Activated CD8-positive, alpha-beta memory T cell treated with anti-CD3 and anti-CD28 coated beads, Interleukin-2, amount 10 ng/mL, durations not matched to agents 7 days and 5 days (primary cell): Measurements from ENCODE around the gene RFTN2. TPM values are rescaled to one million over a fixed set of nuclear protein-coding genes. Genes with fewer than 3 reads are reported as not detected.
A peak's percentile ranks its signal among the peaks of the same experiment; 100 is the strongest.
"Not testable (repeated sequence)": the region's sequence is repeated elsewhere in the genome, so short reads cannot be mapped to it uniquely, and the experiment has no call there.

ENCODE experiments used
- ATAC-seq: fragments of 150-1000 bp; cut with Tn5 transposase; one replicate; pipeline ENCODE4 v1.10.0; 2021; ENCODE audit warnings: moderate library complexity
- CTCF ChIA-PET: fragments of 350-600 bp; sonication (Branson Sonifier 250); formaldehyde crosslinking; loops from one replicate; lab custom pipeline; 2021; ENCODE audit warnings: antibody characterized with exemption; lab: Charles Lee
- DNase-seq: peaks from one replicate; pipeline ENCODE4 v3.0.0-alpha.2; 2020
- H3K27ac Mint-ChIP-seq: one replicate; pipeline ENCODE4 v1.8.0; 2021; ENCODE audit warnings: mild to moderate bottlenecking, mixed read lengths
- H3K27me3 Mint-ChIP-seq: one replicate; pipeline ENCODE4 v1.8.0; 2021; ENCODE audit warnings: mixed read lengths
- H3K36me3 Mint-ChIP-seq: one replicate; pipeline ENCODE4 v1.8.0; 2021; ENCODE audit warnings: mild to moderate bottlenecking, mixed read lengths
- H3K4me1 Mint-ChIP-seq: one replicate; pipeline ENCODE4 v1.8.0; 2021; ENCODE audit warnings: mixed read lengths
- H3K4me3 Mint-ChIP-seq: one replicate; pipeline ENCODE4 v1.8.0; 2021; ENCODE audit warnings: mild to moderate bottlenecking, moderate library complexity, mixed read lengths
- H3K9me3 Mint-ChIP-seq: one replicate; pipeline ENCODE4 v1.8.0; 2022; ENCODE audit warnings: low read depth, mixed read lengths
- total RNA-seq, 2 experiments: library from RNA; stranded (reverse); gene quantifications; one replicate each; pipeline ENCODE4 v1.2.3, GENCODE V29; 2021

RFTN2 gene, protein sequence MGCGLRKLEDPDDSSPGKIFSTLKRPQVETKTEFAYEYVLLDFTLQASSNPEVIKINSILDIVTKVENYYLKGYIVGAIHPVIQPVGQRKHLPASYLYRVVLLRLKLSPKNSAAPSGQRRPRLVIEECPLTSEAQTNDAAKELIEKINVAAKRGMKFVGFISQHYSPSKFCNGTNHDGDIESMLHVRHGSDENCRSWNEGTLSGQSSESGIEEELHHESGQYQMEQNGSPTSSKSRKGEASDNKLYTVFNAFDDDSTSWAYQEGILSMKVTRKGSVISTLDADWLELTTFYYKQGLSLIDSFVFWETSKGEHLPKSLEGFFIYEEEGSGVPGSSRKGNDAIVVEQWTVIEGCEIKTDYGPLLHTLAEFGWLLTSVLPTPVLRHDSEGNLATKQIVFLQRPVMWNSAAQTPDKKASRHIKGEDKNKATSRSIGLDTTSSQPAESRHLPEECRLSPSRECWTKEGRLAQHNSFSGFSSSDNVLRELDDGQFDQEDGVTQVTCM
- not detected for total RNA-seq

DNA sequence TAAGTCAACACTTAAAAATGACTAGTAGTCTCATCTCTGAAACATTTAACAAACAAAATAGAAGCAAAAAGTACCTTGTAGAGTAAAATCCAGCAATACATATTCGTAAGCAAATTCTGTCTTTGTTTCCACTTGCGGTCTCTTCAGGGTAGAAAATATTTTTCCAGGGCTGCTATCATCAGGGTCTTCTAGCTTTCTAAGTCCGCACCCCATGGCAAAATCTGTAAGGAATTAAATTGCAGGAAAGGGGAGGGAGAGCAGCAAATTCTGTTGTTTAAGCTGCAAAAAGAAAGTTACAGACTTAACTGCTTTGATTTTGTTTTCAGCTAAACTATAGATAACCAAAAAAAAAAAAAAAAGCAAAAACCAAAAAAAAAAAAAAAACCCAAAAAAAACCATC, at the start of gene RFTN2:
TSS of gene RFTN2 (minus strand) at position 342 of the 400 bp plus-strand sequence. CDS start at position 213, 129 bp downstream.
- Mint-ChIP-seq H3K36me3 (no peaks in the 10 kb centered on the region), H3K27me3 (peaks cover 19% of the 10 kb centered on the region), H3K27ac (no peak within 1 kb of the TSS), H3K4me3 (no peak within 1 kb of the TSS), H3K4me1 (no peaks in the 10 kb centered on the region), H3K9me3 (no peaks in the 10 kb centered on the region)
- ATAC-seq = no peak
- no peak for DNase-seq
- CTCF ChIA-PET = interaction anchor here (0.7 kb wide), 1 partner anchor 111 kb away, joined by 3 read pairs; no protein-coding TSS in a partner anchor

DNA sequence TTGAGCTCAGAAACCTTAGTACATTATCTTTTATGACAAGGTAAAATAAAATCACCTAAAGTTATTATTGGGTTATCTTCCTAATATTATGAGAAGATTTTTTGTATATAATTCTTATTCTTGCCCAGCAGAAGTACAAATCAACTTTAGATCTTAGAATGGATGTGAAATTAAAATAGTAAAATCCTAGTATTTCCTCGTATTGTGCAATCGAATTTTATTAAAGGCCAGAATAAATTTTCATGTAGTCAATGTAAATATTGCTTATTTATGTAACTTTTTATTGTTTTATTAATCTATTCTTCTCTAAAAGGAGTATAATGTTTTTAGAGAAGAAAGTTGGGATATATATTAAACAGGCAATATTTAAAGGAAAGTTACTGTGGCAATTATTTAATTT, 42.5 kb upstream of the RFTN2 start:
- Mint-ChIP-seq H3K36me3 (peaks cover 4% of the 10 kb centered on the region), H3K27me3 (no peaks in the 10 kb centered on the region), H3K4me3 (no peak overlapping the region), H3K27ac (no peak overlapping the region), H3K9me3 (no peaks in the 10 kb centered on the region), H3K4me1 (peaks cover 8% of the 10 kb centered on the region)
- CTCF ChIA-PET = interaction anchor here (0.7 to 1.3 kb wide), 2 partner anchors 10 to 11 kb away, joined by 3 to 4 read pairs; no protein-coding TSS in a partner anchor
- no peak for DNase-seq
- ATAC-seq = no peak

DNA sequence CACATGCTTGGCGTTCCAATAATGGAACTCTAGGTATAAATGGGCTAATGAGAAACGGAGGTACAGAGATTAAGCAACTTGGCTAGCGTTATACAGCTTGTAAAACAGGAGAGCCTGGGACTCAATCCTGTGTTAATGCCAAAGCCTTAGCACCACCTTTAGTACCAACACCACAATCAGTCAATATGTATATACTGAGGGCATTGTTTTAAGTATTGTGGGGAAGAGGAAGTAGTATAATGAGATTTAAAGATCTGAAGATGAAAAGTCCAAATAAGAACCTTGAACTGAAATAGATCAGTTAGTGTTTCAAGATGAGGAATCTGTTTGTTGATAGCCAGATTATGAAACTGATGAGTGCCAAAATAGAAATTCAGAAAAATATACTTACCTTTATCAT, 37.9 kb upstream of the RFTN2 start:
- H3K4me1 Mint-ChIP-seq = peaks cover 42% of the 10 kb centered on the region
- no peak for DNase-seq
- no peaks in the 10 kb centered on the region for H3K9me3 Mint-ChIP-seq
- no peak overlapping the region for H3K4me3 Mint-ChIP-seq
- ATAC-seq = no peak
- peaks cover 31% of the 10 kb centered on the region for H3K36me3 Mint-ChIP-seq
- H3K27me3 Mint-ChIP-seq = no peaks in the 10 kb centered on the region
- CTCF ChIA-PET = no interaction called here
- no peak overlapping the region for H3K27ac Mint-ChIP-seq

DNA sequence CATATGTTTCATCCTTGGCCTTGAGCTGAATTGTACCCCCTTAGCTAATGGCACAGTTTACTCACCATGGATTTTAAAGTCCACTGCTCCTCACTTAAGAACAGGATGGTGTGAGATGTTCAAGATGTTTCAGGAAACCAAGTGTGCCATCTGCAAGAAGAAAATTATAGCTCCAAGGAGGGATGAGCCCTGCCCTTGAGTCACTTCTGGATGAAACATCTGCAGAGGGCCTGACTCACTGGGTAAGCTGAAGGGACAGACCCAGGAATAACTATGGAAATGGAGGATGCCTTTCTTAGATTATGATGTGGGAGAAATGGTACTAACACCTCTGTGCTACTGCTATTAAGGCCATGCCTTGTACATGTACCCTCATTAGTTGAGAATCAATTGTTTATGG, 36.2 kb upstream of the RFTN2 start:
- Mint-ChIP-seq H3K9me3 (no peaks in the 10 kb centered on the region), H3K4me1 (peaks cover 54% of the 10 kb centered on the region), H3K27me3 (no peaks in the 10 kb centered on the region), H3K4me3 (no peak overlapping the region), H3K27ac (no peak overlapping the region), H3K36me3 (peaks cover 32% of the 10 kb centered on the region)
- CTCF ChIA-PET = no interaction called here
- ATAC-seq = no peak
- no peak for DNase-seq

DNA sequence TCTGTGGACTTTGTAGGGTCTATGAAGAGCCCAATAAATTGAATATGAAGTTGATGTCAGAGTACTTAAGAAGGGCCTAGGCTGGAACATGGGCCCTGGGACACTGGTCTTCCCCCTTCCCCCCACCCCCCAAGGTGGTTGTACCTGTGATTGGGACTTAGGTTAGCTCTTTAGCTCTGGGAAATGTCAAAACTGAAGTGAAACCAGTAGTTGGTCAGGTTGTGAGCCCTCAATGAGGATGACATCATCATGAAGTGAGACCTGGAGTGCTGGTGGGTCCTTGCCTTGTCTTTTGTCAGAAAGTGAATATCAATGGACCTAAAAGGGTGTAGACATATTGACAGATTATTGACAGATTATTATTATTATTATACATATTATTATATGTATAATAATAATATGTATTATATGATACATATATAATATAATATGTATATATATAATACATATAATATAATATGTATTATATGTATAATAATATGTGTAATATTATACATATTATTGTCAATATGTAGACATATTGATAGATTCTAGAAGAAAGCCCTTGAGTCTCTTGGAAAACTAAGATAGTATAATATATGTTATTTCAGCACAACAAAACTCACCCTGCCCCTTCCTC, 35.1 kb upstream of the RFTN2 start:
- ATAC-seq = peak; percentile 38
- Mint-ChIP-seq H3K9me3 (no peaks in the 10 kb centered on the region), H3K27ac (no peak overlapping the region), H3K27me3 (no peaks in the 10 kb centered on the region), H3K4me3 (no peak overlapping the region), H3K36me3 (peaks cover 33% of the 10 kb centered on the region), H3K4me1 (peaks cover 56% of the 10 kb centered on the region)
- DNase-seq = peak; percentile 56
- CTCF ChIA-PET = no interaction called here

DNA sequence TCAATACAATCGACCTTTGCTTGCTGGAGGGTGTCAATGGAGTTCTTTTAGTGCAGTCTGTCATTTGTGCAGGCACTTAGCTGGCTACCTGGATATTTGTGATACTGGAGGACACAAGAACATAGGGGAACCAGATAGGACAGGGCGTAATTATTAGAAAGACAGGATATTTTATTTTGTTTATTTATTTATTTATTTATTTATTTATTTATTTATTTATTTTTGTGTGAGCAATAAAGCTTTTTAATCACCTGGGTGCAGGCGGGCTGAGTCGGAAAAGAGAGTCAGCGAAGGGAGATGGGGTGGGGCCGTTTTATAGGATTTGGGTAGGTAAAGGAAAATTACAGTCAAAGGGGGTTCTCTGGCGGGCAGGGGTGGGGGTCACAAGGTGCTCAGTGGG, 33.8 kb upstream of the RFTN2 start:
- DNase-seq, H3K27me3 Mint-ChIP-seq, H3K27ac Mint-ChIP-seq, CTCF ChIA-PET, H3K9me3 Mint-ChIP-seq, ATAC-seq, H3K4me3 Mint-ChIP-seq: not testable (repeated sequence)
- H3K4me1 Mint-ChIP-seq = peaks cover 59% of the 10 kb centered on the region
- peaks cover 34% of the 10 kb centered on the region for H3K36me3 Mint-ChIP-seq

DNA sequence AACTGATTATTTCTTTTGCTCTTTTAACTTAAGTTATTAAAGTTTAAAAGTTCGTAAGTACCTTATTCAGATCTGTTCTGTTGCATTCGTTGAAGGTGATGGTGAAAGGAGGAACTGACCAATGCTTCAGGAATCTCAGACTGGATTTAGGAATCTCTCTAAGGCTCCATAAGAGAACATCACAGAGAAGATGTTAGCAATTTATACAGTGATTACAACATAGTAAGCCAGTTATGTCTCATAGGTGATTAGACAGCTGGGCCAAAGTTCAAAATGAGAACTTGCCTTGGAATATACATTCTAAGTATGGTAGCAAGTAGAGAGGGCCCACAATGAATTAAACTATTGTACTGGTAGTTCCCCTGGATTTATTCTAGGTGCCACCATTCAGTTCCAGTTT, 32.9 kb upstream of the RFTN2 start:
- Mint-ChIP-seq H3K4me1 (peaks cover 59% of the 10 kb centered on the region), H3K27ac (no peak overlapping the region)
- CTCF ChIA-PET = interaction anchor here (1.0 to 3.8 kb wide), 3 partner anchors 10 to 588 kb away, joined by 3 to 27 read pairs (median 4); no protein-coding TSS in a partner anchor

DNA sequence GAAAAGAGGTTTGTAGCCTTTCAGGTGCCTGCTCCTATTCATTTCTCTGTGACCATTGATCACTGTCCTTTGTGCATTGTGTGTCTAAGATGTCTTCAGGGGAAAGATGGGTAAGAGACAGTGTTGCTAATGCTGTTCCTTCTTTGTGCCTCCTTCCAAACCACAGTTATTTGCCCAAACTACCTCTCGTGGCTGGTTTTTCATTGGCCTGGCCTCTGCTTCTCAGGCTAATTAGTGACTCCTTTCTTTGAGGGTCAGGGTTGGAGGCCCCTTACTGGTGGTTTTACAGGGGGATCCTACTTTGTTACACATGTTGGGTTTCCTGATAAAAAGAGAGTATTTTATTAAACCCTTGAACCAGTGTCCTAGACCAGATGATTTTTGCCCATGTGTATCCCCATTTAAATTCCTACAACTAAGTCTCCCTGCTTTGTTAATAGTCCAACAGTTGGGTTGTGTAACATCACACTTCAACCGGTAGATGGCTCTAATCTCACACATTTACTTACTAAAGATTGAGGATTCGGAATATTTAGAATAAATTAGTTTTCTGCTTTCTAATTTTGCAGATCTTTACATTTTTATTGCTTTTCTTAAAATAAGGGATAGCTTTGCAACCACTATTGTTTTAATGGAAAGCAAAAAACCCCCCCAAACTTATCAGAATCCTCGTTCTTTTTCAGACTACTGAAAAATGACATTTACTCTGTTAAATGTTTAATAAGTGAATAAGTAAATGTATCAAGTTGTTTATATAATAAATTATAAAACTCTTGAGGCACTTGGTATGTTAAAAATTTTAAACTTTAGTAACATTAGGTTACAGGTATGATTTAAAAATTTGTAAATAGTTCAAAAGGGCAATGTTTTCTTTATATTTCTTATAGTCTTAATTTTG, 32.2 kb upstream of the RFTN2 start:
- DNase-seq (no peak), ATAC-seq (no peak)
- Mint-ChIP-seq H3K4me1 (peaks cover 52% of the 10 kb centered on the region), H3K27me3 (no peaks in the 10 kb centered on the region), H3K27ac (peak overlapping the region; percentile 20), H3K4me3 (peak overlapping the region; percentile 83), H3K36me3 (peaks cover 34% of the 10 kb centered on the region), H3K9me3 (no peaks in the 10 kb centered on the region)
- CTCF ChIA-PET = interaction anchor here (0.8 to 3.8 kb wide), 5 partner anchors 10 to 589 kb away, joined by 3 to 27 read pairs (median 4); partner anchors contain the start of gene MOB4

More for the DNA sequence above, 32.9 kb upstream of the RFTN2 start:
- Mint-ChIP-seq H3K4me3 (peak overlapping the region; percentile 37), H3K36me3 (peaks cover 34% of the 10 kb centered on the region), H3K9me3 (no peaks in the 10 kb centered on the region), H3K27me3 (no peaks in the 10 kb centered on the region)
- DNase-seq (no peak), ATAC-seq (no peak)

DNA sequence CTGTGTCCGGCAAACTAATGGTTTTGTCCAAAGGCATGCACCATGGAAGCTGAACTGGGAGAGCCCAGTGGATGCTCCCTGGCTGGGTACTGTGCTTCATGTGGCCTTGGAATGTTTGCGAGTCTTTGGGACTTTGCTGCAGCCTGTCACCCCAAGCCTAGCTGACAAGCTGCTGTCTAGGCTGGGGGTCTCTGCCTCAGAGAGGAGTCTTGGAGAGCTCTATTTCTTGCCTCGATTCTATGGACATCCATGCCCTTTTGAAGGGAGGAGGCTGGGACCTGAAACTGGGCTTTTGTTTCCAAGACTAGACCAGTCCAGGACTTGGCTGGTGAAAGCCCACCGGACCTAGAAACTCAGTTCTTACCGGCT, 31.4 kb upstream of the RFTN2 start:
- Mint-ChIP-seq H3K4me3 (peak overlapping the region; percentile 83), H3K27ac (peak overlapping the region; percentile 89), H3K27me3 (no peaks in the 10 kb centered on the region), H3K4me1 (peaks cover 51% of the 10 kb centered on the region), H3K9me3 (no peaks in the 10 kb centered on the region), H3K36me3 (peaks cover 34% of the 10 kb centered on the region)
- CTCF ChIA-PET = interaction anchor here (0.7 to 3.8 kb wide), 5 partner anchors 9 to 608 kb away, joined by 3 to 27 read pairs (median 4); partner anchors contain the start of gene MOB4
- no peak for ATAC-seq
- DNase-seq = no peak

DNA sequence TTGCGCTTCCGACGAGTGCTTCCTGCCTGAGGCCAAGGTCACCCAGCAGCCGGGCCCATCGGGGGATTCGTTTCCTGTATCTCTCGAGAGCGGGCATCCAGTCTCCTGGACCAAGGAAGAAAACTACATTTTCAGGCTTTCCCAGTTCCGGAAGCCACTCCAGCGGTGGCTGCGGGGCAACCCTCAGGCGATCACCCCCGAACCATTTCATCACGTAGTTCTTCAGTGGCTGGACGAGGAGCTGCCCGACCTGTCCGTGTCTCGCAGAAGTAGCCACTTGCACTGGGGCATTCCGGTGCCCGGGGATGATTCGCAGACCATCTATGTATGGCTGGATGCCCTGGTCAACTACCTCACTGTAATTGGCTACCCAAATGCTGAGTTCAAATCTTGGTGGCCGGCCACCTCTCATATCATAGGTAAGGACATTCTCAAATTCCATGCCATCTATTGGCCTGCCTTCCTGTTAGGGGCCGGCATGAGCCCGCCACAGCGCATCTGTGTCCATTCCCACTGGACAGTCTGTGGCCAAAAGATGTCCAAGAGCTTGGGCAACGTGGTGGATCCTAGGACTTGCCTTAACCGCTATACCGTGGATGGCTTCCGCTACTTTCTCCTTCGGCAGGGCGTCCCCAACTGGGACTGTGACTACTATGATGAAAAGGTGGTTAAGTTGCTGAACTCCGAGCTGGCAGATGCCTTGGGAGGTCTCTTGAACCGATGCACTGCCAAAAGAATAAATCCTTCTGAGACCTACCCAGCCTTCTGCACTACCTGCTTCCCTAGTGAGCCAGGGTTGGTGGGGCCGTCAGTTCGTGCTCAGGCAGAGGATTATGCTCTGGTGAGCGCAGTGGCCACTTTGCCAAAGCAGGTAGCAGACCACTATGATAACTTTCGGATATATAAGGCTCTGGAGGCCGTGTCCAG, 30.8 kb upstream of the RFTN2 start:
- Mint-ChIP-seq H3K9me3 (no peaks in the 10 kb centered on the region), H3K4me1 (peaks cover 46% of the 10 kb centered on the region), H3K4me3 (peak overlapping the region; percentile 83), H3K27ac (peak overlapping the region; percentile 89), H3K27me3 (no peaks in the 10 kb centered on the region), H3K36me3 (peaks cover 28% of the 10 kb centered on the region)
- CTCF ChIA-PET = interaction anchor here (0.7 to 3.8 kb wide), 7 partner anchors 9 to 608 kb away, joined by 3 to 27 read pairs (median 3); partner anchors contain the start of genes HSPD1, HSPE1 and MOB4
- no peak for ATAC-seq
- DNase-seq = peak; percentile 73

DNA sequence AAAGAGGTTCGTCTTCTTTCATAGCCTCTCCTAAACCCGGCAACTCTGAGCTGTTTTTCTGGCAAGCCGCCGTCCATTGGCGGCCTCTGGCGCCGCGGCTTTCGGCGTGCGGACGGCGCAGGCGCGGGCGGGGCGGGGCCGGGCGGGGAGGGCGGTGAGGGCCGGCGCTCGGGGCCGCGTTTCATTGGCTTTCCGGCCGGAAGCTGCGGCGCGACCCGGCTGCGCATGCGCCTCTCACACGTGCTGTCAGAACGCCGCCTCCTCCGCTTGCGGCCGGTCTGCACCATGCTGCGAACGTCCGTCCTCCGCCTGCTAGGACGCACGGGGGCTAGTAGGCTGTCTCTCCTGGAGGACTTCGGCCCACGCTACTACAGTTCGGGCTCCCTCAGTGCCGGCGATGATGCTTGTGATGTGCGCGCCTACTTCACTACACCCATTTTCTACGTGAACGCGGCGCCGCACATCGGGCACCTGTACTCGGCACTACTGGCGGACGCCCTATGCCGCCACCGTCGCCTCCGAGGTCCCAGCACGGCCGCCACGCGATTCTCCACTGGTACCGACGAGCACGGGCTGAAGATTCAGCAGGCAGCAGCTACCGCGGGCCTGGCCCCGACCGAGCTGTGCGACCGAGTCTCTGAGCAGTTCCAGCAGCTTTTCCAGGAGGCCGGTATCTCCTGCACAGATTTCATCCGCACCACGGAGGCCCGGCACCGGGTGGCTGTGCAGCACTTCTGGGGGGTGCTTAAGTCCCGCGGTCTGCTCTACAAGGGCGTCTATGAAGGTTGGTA, 29.9 kb upstream of the RFTN2 start, which contains the start of gene MARS2:
TSS of gene MARS2 (plus strand) at position 249 of the 791 bp plus-strand sequence. CDS start at position 286, 37 bp downstream.
- Mint-ChIP-seq H3K4me3 (peak within 1 kb of the TSS; percentile 83), H3K36me3 (peaks cover 26% of the 10 kb centered on the region), H3K9me3 (no peaks in the 10 kb centered on the region), H3K4me1 (peaks cover 47% of the 10 kb centered on the region), H3K27ac (peak within 1 kb of the TSS; percentile 94), H3K27me3 (no peaks in the 10 kb centered on the region)
- peak; percentile 88 for ATAC-seq
- CTCF ChIA-PET = interaction anchor here (0.5 to 3.8 kb wide), 8 partner anchors 74 to 591 kb away, joined by 3 to 27 read pairs (median 3); partner anchors contain the start of genes HSPD1, HSPE1, MOB4 and PLCL1
- DNase-seq = peak; percentile 94
